ENCODE results near the gene ARHGAP35. TPM values are rescaled to one million over a fixed set of nuclear protein-coding genes. Genes with fewer than 3 reads are reported as not detected.

ARHGAP35 gene
- total and polyA plus RNA-seq, 10 of the 15 experiments (the other 5 are each of a cell fraction or from before 2014, with no cell fraction given), result 0.85 to 29.9 (median 11.5) TPM

DNA sequence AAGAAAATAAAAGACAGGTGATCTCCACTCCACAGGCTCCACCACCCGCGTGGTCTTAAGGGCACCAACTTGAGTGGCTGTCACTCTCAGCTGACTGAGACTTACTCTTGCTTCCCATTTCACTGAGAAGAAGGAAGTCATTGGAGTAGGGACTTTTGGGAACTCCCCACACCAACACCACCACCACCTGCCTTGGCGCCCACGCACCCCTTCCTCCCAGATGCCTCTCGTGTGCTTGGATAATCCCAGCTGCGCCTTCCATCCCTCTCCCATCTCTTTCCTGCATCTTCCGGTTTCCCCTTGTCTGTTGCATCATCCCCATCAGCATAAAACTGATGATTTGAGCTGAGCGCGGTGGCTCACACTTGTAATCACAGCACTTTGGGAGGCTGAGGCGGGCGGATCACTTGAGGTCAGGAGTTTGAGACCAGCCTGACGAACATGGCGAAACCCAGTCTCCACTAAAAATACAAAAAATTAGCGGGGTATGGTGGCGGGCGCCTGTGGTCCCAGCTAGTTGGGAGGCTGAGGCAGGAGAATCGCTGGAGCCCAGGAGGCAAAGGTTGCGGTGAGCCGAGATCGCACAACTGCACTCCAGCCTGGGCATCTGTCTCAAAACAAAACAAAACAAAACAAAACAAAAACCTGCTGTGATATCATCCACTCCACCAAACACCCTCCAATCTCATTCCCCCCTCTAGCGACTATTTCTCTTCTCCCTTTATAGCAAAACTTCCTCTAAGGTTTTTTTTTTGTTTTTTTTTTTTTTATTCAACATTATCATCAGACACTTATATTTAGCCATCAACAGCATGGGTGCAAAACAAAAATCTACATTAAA lies 35.7 kb upstream of the ARHGAP35 start:
- WGBS (ENCODE audit: insufficient coverage, insufficient replicate concordance, low lambda C conversion rate, missing lambda C conversion rate), result 31% methylated on average over 20 of the region's 21 CpGs
- no peak overlapping the region; the same call in 1 of the 2 replicates for H3K9ac ChIP-seq (ENCODE audit: control insufficient read depth, insufficient read depth, low read length)
- peak overlapping the region; percentile 60 for H3K27ac ChIP-seq (ENCODE audit: control insufficient read depth, insufficient read depth)
- ATAC-seq, result peak; percentile 50
- H4K20me1 ChIP-seq (ENCODE audit: control insufficient read depth, insufficient read depth), result no peaks in the 10 kb centered on the region
- BruUV-seq (replicated peaks), result no TSS peak
- in situ Hi-C loops (cut with MboI) (no loop called here), intact Hi-C loops (cut with micrococcal nuclease; ENCODE audit: unreplicated experiment) (loop anchor here (5.0 kb wide), 1 partner anchor 38 kb away; the partner anchor contains the start of gene SLC1A5)
- CTCF ChIA-PET, result interaction anchor here (0.9 to 2.7 kb wide), 17 partner anchors 8 to 111 kb away, joined by 3 to 27 read pairs (median 4); partner anchors contain the start of gene SLC1A5
- DNase-seq (ENCODE audit: low read depth, low spot score), result no peak
- peaks cover 27% of the 10 kb centered on the region for H3K4me1 ChIP-seq (ENCODE audit: control insufficient read depth, insufficient read depth, low read length)
- POLR2A ChIA-PET, result interaction anchor here (0.5 to 2.8 kb wide), 6 partner anchors 24 to 258 kb away, joined by 3 to 13 read pairs (median 6); partner anchors contain the start of gene SLC1A5
- peak overlapping the region; percentile 9; the same call in 1 of the 2 replicates for H3K4me3 ChIP-seq
- no peaks in the 10 kb centered on the region for H3K36me3 ChIP-seq (ENCODE audit: control insufficient read depth in 2 of 2, insufficient read depth in 2 of 2, low read length in 1 of 2)
- peak overlapping the region; percentile 1 for H2AFZ ChIP-seq (ENCODE audit: control insufficient read depth, low read depth, low read length)
- FAIRE-seq, result no peak
- no peaks in the 10 kb centered on the region for H3K79me2 ChIP-seq (ENCODE audit: control insufficient read depth, insufficient read depth, low read length)
- peak overlapping the region; percentile 28; the same call in 1 of the 2 replicates for H3K4me2 ChIP-seq (ENCODE audit: control insufficient read depth, insufficient read depth)
- RAD21 ChIA-PET (ENCODE audit: unreplicated experiment), result interaction anchor here (0.8 to 2.5 kb wide), 8 partner anchors 18 to 111 kb away, joined by 3 to 14 read pairs (median 4); no protein-coding TSS in a partner anchor
- no peaks in the 10 kb centered on the region; the same call in 2 of the 3 replicates for H3K9me3 ChIP-seq (replicated peaks; ENCODE audit: control insufficient read depth, insufficient read depth, low read length)
- no peaks in the 10 kb centered on the region for H3K27me3 ChIP-seq (replicated peaks in 1 of 2; ENCODE audit: control insufficient read depth in 2 of 2, insufficient read depth in 2 of 2, low read length in 1 of 2)
- SMC1A ChIA-PET (ENCODE audit: uncharacterized antibody, unreplicated experiment), result interaction anchor here (1.2 to 2.1 kb wide), 5 partner anchors 15 to 74 kb away, joined by 3 to 9 read pairs (median 8); no protein-coding TSS in a partner anchor
- TF ChIP-seq, protein P1, sequence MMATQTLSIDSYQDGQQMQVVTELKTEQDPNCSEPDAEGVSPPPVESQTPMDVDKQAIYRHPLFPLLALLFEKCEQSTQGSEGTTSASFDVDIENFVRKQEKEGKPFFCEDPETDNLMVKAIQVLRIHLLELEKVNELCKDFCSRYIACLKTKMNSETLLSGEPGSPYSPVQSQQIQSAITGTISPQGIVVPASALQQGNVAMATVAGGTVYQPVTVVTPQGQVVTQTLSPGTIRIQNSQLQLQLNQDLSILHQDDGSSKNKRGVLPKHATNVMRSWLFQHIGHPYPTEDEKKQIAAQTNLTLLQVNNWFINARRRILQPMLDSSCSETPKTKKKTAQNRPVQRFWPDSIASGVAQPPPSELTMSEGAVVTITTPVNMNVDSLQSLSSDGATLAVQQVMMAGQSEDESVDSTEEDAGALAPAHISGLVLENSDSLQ (IDR thresholded peaks at IDR 0.05), result peak; percentile 67
- TF ChIP-seq HDAC6 (IDR thresholded peaks at IDR 0.05; ENCODE audit: unreplicated experiment) (no peak), JUNB (IDR thresholded peaks at IDR 0.05) (0 out of 2 replicates have a peak, but pooled peaks have one; percentile 23), DPF2 (IDR thresholded peaks at IDR 0.05) (0 out of 2 replicates have a peak, but pooled peaks have one; percentile 10), ZNF622 (IDR thresholded peaks at IDR 0.05) (no peak), EED (IDR thresholded peaks at IDR 0.05; ENCODE audit: low read depth) (peak; percentile 34; the same call in 1 of the 2 replicates)
- TF ChIP-seq, protein P2, sequence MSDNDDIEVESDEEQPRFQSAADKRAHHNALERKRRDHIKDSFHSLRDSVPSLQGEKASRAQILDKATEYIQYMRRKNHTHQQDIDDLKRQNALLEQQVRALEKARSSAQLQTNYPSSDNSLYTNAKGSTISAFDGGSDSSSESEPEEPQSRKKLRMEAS (IDR thresholded peaks at IDR 0.05; ENCODE audit: low read depth, low read length), result no peak
- TF ChIP-seq, protein P3, sequence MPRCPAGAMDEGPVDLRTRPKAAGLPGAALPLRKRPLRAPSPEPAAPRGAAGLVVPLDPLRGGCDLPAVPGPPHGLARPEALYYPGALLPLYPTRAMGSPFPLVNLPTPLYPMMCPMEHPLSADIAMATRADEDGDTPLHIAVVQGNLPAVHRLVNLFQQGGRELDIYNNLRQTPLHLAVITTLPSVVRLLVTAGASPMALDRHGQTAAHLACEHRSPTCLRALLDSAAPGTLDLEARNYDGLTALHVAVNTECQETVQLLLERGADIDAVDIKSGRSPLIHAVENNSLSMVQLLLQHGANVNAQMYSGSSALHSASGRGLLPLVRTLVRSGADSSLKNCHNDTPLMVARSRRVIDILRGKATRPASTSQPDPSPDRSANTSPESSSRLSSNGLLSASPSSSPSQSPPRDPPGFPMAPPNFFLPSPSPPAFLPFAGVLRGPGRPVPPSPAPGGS (IDR thresholded peaks at IDR 0.05; ENCODE audit: borderline replicate concordance, insufficient read depth, low read depth, low read length, poor library complexity, severe bottlenecking), result no peak
- TF ChIP-seq, protein P4, sequence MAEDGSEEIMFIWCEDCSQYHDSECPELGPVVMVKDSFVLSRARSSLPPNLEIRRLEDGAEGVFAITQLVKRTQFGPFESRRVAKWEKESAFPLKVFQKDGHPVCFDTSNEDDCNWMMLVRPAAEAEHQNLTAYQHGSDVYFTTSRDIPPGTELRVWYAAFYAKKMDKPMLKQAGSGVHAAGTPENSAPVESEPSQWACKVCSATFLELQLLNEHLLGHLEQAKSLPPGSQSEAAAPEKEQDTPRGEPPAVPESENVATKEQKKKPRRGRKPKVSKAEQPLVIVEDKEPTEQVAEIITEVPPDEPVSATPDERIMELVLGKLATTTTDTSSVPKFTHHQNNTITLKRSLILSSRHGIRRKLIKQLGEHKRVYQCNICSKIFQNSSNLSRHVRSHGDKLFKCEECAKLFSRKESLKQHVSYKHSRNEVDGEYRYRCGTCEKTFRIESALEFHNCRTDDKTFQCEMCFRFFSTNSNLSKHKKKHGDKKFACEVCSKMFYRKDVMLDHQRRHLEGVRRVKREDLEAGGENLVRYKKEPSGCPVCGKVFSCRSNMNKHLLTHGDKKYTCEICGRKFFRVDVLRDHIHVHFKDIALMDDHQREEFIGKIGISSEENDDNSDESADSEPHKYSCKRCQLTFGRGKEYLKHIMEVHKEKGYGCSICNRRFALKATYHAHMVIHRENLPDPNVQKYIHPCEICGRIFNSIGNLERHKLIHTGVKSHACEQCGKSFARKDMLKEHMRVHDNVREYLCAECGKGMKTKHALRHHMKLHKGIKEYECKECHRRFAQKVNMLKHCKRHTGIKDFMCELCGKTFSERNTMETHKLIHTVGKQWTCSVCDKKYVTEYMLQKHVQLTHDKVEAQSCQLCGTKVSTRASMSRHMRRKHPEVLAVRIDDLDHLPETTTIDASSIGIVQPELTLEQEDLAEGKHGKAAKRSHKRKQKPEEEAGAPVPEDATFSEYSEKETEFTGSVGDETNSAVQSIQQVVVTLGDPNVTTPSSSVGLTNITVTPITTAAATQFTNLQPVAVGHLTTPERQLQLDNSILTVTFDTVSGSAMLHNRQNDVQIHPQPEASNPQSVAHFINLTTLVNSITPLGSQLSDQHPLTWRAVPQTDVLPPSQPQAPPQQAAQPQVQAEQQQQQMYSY (CRISPR knock-in tag; IDR thresholded peaks at IDR 0.05), result no peak
- TF ChIP-seq, protein P5, sequence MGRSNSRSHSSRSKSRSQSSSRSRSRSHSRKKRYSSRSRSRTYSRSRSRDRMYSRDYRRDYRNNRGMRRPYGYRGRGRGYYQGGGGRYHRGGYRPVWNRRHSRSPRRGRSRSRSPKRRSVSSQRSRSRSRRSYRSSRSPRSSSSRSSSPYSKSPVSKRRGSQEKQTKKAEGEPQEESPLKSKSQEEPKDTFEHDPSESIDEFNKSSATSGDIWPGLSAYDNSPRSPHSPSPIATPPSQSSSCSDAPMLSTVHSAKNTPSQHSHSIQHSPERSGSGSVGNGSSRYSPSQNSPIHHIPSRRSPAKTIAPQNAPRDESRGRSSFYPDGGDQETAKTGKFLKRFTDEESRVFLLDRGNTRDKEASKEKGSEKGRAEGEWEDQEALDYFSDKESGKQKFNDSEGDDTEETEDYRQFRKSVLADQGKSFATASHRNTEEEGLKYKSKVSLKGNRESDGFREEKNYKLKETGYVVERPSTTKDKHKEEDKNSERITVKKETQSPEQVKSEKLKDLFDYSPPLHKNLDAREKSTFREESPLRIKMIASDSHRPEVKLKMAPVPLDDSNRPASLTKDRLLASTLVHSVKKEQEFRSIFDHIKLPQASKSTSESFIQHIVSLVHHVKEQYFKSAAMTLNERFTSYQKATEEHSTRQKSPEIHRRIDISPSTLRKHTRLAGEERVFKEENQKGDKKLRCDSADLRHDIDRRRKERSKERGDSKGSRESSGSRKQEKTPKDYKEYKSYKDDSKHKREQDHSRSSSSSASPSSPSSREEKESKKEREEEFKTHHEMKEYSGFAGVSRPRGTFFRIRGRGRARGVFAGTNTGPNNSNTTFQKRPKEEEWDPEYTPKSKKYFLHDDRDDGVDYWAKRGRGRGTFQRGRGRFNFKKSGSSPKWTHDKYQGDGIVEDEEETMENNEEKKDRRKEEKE (IDR thresholded peaks at IDR 0.05), result no peak

Measured in GM12878 (cell line).